HG03175 (cell line): ENCODE measurements around the gene FLYWCH1.

Experiments
- ATAC-seq: cut with Tn5 transposase; IDR thresholded peaks from one replicate; pipeline ENCODE4 v1.9.1; 2021; ENCODE audit warnings: mild to moderate bottlenecking, moderate library complexity; ENCODE audit not compliant: unreplicated experiment

Gene FLYWCH1

DNA sequence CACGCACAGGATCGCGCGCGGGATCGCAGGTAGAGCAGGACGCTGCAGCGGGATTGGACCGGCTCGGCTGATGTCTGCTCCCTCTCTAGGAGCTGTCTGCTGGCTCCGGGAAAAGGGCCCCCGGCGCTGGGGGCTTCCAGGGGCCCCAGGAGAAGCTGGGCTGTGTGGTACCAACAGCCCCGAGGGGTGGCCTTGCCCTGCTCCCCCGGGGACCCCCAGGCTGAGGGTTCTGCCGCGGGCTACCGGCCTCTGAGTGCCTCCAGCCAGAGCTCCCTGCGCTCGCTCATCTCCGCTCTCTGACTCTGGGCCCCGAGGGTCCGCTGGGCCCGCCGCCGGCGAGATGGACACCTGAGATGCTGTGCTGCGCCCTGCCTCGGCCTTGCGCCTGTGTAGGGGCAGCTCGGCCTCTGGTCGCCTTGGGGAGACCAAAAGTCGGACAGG lies 56.0 kb downstream of the FLYWCH1 start:
- ATAC-seq: no peak

DNA sequence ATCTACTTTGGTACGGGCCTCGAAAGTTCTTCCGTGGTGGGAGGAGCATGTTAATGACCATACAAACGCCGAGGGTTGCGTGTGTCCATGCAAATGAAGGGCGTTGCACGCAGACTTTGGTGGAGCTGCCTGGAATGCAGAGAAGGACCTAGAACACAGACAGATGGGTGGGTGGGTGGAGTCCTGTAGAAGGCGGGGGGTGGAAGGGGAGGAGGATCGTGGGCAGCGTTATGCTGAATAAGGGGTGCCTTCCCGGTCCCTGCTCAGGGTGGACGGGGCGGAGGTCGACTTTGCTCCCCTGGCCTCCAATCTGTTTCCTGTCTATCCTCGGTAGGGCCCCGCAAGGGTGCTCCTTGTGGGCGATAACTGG lies 56.6 kb downstream of the FLYWCH1 start:
- ATAC-seq: no peak

DNA sequence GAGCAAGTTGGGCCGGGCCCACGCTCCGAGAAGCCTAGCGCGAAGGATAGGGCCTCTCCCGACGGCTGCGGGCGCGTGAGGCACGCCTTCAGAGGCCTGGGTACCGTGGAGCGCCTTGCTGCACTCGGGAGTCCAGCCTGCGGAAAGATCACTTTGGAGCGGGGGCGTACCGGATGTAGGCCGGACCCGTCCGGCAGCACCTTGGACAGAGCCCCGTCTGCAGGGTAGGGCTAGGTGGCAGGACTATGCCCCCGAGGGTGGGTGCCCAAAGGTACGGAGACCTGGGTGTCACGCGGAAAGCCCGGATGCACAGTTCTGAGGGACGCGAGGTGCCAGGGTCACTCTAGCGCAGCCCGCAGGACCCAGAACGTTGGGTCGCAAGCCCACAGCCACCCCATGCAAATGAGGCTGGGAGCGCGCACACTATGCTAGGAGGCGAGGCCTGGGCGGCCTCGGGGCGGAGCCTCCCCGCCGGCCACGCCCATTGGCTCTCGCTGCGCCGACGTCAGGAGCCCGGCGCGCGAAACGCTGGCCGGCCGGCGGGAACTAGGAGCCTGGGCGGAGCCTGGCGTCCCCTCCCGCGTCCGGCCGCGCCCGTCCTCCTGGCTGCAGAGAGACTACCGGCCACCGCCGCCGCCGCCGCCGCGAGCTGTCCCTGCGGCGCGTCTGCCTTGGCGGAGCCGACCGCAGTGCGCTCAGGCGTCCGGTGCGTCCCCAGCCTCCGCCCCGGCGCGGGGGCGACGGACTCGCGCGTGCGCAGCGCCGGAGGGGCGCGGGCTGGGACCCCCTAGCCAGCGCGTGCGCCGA lies 57.2 kb downstream of the FLYWCH1 start, which contains the start of gene PAQR4:
Gene PAQR4, plus strand, starts transcription at position 611 of the 807 bp plus-strand sequence. CDS start 327 bp downstream, outside the sequence.
- peak; percentile 74 for ATAC-seq

DNA sequence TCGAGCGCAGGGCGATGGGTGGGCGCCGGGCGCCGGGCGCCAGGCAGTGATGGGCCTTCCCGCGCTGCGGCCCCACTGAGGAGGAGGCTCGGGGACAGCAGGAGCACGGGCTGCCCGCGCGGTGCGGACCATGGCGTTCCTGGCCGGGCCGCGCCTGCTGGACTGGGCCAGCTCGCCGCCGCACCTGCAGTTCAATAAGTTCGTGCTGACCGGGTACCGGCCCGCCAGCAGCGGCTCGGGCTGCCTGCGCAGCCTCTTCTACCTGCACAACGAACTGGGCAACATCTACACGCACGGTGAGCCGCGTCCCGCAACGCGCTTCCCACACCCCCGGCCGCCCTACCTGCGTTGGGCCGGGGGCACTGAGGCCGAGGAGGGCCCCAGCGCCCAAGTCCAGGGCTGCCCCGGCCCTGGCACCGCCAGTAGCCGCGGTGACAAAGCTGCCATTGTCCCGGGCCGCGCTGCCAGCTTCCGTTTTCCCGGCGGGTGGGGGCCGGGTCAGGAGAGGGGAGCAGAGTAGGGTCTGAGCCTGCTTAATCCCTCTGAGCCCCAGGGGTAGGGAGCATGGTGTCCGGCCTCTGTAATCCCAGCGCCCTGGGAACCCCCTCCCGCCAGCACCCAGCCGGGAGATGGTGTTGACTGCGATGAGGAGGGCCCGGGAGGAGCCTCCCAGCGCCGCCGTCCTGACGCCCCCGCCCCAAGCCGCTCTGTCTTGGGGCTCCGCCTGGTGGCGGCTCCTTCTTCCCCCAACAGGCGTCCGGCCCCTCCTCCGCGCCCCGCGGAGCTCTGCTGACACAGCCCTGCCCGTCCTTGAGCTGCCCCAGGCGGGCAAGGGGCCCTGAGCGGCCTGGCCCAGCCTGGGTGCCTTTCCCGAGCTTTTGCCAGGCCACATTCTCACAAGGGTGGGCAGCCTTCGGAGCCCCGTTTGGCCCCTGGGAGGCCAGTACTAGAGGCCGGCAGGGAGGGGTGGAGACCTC lies 58.1 kb downstream of the FLYWCH1 start:
- ATAC-seq: peak; percentile 37

DNA sequence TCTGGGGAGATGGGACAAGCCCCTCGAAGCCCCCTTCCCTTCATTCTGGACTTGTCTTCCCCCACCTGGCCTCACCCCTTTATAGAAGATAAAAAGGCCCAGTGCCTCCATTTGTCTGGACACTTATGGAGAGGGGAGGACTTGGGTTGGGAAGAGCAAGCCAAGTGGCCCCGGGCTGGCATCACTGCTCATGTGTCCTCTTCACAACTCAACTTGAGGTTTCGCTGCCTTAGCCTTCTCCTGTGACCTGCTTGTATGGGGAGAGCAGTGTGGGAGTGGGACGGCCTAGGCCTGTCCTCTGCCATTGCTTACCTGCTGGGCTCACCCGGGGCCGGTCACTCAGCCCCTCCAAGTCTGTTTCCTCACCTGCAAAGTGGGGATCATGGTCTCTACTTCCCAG lies 58.8 kb downstream of the FLYWCH1 start:
- no peak for ATAC-seq

DNA sequence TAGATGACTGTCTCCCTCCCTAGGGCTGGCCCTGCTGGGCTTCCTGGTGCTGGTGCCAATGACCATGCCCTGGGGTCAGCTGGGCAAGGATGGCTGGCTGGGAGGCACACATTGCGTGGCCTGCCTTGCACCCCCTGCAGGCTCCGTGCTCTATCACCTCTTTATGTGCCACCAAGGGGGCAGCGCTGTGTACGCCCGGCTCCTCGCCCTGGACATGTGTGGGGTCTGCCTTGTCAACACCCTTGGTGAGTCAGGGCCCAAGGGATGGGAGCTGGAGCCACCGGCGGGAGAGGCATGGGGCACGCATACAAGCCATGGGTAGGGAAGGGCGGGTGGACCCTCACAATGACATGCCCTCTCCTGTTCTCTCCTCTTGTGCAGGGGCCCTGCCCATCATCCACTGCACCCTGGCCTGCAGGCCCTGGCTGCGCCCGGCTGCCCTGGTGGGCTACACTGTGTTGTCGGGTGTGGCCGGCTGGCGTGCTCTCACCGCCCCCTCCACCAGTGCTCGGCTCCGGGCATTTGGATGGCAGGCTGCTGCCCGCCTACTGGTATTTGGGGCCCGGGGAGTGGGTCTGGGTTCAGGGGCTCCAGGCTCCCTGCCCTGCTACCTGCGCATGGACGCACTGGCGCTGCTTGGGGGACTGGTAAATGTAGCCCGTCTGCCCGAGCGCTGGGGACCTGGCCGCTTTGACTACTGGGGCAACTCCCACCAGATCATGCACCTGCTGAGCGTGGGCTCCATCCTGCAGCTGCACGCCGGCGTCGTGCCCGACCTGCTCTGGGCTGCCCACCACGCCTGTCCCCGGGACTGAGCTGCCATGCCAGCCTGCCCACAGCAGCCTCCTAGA lies 59.6 kb downstream of the FLYWCH1 start:
- no peak for ATAC-seq

DNA sequence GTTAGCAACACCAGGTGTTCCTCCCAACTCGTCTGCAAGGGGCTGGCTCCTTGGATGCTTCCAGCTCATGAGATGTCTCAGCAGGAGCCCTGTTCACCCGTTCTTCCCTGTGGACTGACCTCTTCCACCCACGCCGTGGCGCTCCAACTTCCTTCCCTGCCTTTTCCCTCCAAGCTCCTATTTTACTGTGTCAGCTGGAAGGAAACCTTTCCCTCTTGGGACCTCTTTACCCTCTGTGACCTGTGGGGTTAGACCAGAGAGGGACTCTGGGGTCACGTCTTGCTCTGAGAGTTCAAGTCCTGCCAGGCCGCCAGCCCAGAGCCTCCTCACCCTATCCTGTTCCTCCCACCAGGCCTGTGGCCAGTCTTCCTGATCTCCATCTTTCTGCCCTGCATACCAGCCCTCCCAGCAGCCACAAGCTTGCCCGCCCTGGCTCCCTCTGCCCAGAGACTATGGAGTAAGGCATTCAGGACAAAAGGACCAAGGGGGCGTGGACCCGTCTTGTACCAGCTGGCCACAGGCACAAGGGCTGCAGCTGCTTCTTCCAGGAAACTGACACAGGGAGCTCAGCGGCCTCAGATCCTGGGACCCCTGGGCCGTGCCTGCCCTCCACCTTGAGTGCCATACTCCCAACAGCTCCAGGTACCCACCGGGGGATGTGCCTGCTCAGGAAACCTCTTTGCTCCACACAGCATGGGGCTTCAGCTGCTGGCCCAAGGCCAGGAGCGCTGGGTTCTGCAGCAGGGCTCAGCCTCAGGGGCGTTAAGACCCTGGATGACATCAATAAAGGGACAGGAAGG lies 60.5 kb downstream of the FLYWCH1 start:
- ATAC-seq: no peak

DNA sequence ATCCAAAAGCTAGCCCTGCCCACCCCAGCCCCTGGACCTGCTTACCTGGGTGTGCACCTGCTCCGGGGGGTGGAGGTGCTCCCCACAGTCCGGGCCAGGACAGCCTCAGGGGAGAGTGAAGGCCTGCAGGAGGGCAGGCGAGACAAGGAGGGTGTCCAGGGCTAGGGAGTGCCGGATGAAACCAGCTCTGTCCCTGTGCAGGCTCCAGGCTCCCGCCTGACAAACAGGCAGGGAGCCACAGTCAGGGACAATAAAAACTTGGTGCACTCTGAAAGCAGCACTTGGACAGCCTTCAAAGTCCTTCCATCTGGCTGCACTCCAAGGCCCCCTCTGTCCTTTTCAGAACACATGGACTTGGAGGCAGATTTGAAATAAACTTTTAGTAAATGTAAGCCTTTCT lies 61.4 kb downstream of the FLYWCH1 start:
- ATAC-seq: no peak

DNA sequence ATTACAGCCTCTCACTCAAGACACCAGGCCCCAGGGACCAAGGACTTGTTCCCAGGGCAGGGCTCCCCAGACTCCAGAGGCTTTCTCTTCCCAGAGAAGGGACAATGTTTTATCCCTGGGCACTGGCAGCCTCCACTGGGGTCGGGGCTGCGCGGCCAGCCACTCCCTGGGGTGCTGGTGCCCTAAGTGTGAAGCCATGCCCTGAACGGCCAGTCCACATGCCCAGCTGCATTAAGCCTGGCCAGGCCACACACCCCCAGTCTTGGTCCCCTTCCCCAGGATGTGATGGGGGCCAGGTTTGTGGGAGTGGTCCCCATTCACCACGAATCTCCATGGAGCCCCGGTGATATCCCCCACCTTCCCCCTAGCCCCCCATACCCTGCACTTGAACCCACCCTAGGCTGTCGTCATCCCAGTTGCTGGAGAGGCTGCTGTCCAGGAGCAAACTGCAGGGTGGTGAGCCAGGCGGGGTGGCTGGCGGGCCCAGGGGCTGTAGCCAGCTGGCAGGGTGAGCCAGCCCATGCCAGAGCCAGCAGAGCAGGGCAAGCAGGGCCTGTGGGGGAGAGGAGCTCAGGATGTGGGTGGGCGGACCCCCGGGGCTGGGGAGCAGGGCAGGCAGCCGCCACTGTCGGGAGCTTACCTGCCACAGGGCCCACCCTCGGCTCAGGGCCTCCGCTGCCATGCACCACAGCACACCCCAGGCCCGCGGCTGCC lies 62.0 kb downstream of the FLYWCH1 start:
- no peak for ATAC-seq

DNA sequence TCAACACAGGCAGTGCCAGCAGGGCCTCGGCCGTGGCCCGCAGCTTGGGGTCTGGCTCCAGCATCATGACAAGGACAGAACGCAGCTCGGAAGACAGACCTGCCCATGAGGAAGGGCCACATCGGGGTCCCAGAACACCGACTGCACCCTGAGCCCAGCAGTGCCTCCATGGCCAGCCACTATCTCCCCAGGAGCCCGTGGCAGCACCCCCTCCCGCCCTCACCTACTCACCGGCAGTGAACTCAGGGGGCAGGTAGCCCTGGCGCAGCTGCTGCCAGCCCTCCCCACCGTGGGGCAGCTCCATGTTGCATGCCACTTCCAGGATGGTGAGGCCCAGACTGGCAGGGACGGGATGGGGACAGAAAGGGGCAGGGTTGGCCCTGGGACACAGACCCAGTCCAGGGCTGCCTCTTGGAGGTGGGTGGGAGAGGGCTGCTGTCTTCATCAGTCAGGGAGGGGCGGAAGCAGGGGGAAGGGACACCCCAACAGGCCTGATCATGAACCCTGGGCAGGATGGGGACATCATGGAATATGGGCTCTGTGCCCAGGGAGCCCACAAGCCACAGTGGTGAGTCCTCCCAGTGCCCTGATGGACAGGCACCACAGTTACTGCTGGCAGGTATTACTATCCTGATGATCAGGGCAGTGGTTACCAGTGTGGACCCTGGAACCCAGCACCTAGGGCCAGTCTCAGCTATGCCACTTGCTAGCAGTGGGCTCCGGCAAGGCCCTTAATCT lies 62.8 kb downstream of the FLYWCH1 start:
- no peak for ATAC-seq

DNA sequence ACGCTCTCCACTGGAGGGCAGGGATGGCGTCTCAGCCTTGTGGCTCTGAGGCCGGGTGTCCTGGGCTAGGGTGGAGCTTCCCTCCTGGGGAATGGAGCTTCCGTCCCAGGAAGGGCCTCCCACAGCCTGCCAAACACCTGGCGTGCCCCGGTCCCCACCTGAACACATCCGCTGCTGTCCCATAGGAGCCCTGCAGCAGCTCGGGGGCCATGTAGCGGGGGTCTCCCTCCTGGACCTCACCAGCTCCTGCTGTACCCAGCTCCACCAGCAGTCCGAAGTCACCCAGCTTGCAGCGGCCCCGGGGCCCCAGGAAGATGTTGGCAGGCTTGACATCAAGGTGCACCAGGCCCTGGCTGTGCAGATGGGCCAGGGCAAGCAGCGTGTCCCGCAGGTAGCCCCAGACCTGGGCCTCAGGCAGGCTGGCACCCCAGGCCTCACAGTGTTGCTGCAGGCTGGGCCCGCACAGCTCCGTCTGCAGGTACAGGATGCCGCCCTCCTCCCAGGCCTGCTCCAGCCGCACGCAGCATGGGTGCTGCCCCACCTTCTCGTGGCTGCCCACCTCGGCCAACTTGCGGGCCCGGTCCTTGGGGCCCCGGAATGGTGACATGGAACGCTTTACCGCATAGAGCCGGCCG lies 63.5 kb downstream of the FLYWCH1 start:
- no peak for ATAC-seq

DNA sequence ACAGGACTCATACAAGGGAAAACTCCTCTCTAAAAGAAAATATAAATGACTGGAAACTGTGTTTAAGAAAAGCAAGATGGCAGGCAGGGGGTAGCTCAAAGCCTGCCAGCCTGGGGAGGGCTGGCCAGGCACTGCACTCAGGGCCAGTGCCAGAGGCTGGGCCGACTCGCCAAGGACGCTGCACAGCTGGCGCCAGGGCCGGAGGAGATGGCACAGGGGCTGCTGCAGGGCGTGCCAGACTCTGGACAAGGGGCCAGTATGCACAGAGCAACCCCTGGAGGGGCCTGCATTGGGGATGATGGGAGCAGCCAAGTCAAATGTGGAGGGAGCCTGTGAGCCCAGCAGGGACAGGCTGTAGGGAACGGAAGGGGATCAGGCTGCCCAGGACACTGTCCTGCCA lies 64.5 kb downstream of the FLYWCH1 start:
- ATAC-seq: no peak

DNA sequence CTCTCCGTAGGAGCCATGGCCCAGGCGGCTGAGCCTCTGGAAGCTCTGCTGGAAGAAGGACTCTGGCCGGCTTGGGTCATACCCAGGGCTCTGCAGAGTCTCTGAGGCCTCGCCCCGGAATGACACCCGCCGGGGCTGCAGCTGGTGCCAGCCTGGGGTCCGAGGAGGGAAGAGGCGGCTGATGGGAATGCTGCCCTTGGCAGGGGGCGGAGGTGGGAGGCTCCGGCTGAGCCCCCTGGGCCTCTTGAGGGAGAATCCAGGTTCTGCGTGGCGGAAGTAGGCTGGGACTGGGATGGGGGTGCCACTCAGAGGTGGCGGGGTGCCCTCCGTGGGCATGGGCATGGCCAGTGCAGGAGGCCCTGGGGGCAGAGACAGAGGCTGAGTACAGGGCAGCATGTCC lies 64.9 kb downstream of the FLYWCH1 start:
- ATAC-seq: no peak

DNA sequence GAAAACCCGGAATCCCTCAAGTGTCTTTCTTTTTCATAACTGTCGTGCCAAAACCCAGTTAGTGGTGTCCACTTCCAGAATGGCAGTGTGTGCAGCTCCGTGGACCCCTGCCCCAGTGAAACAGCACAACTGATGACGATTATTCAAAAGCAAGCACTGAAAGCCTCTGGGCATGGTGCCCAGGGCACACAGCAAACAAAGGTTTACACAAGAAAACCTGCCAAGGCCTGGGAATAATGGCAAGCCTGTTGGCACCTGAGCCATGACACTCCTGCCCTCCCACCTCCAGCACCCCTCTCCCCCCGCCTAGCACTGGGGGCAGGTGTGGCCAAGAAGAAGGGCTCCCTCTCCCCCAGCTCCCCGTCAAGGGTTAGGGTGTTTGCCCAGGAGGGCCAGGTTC lies 65.7 kb downstream of the FLYWCH1 start:
- no peak for ATAC-seq

DNA sequence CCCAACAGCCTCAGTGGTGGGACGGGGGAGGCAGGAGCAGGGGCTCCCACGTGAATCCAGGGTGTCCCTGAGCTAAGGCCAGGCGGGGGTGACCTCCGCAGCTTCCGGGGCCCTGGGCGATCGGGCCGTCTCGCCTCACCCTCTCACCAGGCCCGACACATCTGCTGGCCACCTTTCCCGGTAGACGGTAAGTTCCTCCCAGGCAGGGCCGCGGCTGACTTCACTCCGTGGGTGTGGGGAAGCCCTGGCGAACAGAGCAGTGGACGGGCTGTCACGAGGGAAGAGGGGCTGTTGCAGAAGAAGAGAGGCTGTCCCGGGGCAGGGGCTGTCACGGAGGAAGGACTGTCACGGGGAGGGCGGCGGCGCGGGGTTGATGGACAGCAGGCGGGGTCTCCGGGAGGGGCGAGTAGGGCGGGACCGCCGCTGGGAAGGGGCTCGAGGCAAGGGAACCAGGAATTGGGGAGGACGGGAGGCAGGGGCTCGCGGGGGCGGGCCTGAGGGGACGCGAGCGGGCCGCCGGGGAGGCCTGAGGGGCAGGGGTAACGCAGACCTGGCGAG lies 68.0 kb downstream of the FLYWCH1 start:
- ATAC-seq: no peak

DNA sequence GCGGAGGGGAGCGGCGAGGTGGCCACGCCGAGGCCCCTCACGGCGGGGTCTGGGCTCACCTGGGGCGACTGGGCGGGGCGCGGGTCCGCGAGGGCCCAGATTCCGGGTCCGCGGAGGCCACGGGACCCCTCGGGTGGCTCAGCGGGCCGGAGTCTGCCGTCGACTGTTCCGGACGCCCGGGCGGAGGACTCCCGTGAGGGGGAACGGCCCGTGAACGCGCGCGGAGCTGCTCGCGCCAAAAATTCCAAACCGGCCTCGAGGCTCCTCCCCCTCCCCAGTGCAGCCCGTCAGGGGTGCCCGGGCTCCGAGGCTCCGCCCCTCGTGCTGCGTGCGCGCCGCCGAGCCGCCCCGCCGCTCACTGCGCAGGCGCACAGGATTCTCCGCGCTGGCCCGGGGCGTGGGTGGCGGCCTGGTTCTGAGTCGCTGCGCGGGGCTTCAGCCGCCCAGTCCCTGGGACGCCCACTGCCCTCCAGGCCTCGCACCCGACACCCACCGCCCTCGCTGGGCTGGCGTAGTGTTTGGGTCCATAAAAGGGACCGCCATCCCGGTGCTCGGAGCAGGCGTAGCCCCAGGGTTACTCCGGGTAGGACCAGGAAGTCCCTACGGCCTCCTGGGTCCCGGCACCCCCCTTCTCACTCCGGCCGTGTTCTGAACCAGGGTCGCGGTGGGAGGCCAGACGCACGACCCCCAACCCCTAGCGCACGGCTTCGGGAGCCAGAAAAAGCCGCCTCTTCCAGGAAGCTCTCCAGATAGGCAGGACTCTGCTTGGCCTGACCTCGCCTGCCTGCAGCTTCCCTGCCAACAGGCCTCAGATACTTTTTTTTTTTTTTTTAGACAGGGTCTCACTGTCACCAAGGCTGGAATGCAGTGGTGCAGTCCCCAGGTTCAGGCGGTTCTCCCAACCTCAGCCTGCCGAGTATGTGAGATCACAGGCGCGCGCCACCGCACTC lies 68.8 kb downstream of the FLYWCH1 start, which contains the start of gene PKMYT1:
Gene PKMYT1, minus strand, starts transcription at position 220 of the 950 bp plus-strand sequence. CDS start 789 bp downstream, outside the sequence.
- peak; percentile 74 for ATAC-seq
